ENCODE results near the gene FIS1. TPM values are rescaled to one million over a fixed set of nuclear protein-coding genes. Genes with fewer than 3 reads are reported as not detected.

FIS1 gene
- total and polyA plus RNA-seq, 7 donors = 239 to 368 (median 263) TPM

- Histone ChIP-seq H3K27ac (peak overlapping the region; percentile 58), H3K9me3 (no peaks in the 10 kb centered on the region), H3K4me3 (no peak overlapping the region), H3K27me3 (ENCODE audit: insufficient read depth in 3 of 3, low read length in 2 of 3) (no peaks in the 10 kb centered on the region), H3K4me1 (peaks cover 35% of the 10 kb centered on the region), H3K36me3 (ENCODE audit: insufficient read depth in 1 of 2, low read depth in 1 of 2) (peaks cover 3 to 39% of the 10 kb centered on the region in 2 donors)
- DNase-seq = no peak
- intact Hi-C loops (cut with DNase I) = loop anchor here in 1 of 2 donors (2.0 kb wide), 1 partner anchor 16 kb away; no protein-coding TSS in a partner anchor
- 37 to 52% (median 40%) methylated on average over 26 to 28 of the region's 28 CpGs for WGBS, 3 donors
- TF ChIP-seq, protein P1, sequence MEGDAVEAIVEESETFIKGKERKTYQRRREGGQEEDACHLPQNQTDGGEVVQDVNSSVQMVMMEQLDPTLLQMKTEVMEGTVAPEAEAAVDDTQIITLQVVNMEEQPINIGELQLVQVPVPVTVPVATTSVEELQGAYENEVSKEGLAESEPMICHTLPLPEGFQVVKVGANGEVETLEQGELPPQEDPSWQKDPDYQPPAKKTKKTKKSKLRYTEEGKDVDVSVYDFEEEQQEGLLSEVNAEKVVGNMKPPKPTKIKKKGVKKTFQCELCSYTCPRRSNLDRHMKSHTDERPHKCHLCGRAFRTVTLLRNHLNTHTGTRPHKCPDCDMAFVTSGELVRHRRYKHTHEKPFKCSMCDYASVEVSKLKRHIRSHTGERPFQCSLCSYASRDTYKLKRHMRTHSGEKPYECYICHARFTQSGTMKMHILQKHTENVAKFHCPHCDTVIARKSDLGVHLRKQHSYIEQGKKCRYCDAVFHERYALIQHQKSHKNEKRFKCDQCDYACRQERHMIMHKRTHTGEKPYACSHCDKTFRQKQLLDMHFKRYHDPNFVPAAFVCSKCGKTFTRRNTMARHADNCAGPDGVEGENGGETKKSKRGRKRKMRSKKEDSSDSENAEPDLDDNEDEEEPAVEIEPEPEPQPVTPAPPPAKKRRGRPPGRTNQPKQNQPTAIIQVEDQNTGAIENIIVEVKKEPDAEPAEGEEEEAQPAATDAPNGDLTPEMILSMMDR (IDR thresholded peaks at IDR 0.05) = no peak
- ATAC-seq = peak in 3 of 4 donors; percentile 7 to 63 (median 40)
Measured at GRCh38 chr7:101238226-101239182, 6.4 kb downstream of the FIS1 start.

DNA sequence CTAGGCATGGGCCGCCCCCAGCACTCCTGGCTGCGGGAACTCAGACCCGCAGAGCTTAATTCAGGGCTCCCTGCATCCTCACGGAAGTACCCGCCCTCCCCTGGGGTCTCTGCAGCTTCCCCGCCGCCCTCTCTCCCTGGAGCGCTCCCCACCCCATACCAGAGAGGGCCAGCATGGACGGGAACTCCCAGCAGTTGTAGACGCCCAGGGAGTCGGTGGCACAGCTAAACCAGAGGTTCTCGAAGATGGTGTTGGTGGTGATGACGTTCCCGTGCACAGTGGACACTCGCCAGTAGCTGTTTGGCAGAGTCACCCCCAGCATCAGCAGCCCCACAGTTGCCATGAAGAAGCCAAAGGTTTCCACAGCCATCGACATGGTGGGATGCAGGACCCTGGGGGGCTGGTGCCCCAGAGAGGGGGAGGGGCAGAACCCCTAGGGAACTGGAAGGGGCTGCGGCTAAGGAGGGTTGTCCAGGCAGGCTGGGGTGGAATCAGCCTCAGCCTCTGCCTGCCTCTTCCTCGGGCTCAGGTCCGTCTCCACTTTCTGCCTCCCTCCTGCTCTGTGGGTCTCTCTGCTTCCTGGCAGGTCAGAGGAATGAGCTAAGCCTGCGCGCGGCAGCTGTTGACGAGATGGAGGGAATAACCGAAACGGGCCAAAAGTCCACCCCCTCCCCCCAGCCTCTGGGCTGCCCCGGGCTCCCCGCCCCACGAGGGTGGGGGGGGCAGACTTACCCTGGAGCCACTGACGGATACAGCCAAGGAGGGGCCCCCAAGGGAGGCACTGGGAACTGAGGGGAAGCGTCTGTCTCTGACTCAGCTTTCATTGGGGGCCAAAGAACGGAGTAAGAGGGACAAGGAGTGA is 7.4 kb downstream of the FIS1 start, which contains the start of gene CLDN15:
CLDN15 (minus strand) TSS at position 597 of the 862 bp plus-strand sequence; CDS start at position 376, 221 bp downstream.
- peak within 1 kb of the TSS; percentile 28 for H3K4me3 ChIP-seq
- peaks cover 3 to 37% of the 10 kb centered on the region in 2 donors for H3K36me3 ChIP-seq (ENCODE audit: insufficient read depth in 1 of 2, low read depth in 1 of 2)
- intact Hi-C loops (cut with DNase I) = loop anchor here in 1 of 2 donors (2.0 kb wide), 1 partner anchor 15 kb away; no protein-coding TSS in a partner anchor
- no peaks in the 10 kb centered on the region for H3K27me3 ChIP-seq (ENCODE audit: insufficient read depth in 3 of 3, low read length in 2 of 3)
- H3K4me1 ChIP-seq = peaks cover 24% of the 10 kb centered on the region
- peak within 1 kb of the TSS; percentile 58 for H3K27ac ChIP-seq
- no peaks in the 10 kb centered on the region for H3K9me3 ChIP-seq
- TF ChIP-seq, protein P1 (IDR thresholded peaks at IDR 0.05) = no peak
- 27 to 41% (median 39%) methylated on average over 31 of the region's 31 CpGs for WGBS, 3 donors
- ATAC-seq (peak; percentile 23 to 68 (median 60)), DNase-seq (peak; percentile 89 to 91)

DNA sequence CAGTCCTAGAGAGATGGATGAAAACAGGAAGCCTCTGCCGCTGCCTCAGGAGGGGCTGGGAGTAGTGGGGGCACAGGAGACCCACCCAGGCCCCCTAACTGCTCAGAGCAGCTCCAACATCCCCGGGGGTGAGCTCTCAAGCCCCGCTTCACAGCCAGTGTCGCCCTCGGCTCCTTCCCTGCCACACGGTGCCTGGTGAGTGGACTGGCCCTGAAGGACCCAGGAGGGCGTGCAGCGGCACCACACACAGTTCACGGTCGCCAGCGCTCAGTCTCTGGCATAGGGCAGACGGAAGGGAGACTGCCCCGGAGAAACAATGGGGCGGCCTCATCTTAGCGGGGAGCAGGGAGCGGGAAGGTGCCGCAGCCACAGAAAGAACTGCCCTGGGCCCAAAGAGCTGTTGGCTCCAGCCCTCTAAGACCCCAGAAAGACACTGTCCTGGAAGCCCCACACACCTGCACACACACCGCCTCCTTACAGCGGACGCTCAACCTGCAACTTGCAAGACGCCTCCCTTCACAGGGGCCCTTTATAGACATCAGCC is 8.5 kb downstream of the FIS1 start:
- Histone ChIP-seq H3K27me3 (ENCODE audit: insufficient read depth in 3 of 3, low read length in 2 of 3) (no peaks in the 10 kb centered on the region), H3K4me1 (peaks cover 13% of the 10 kb centered on the region), H3K4me3 (no peak overlapping the region), H3K27ac (no peak overlapping the region), H3K9me3 (no peaks in the 10 kb centered on the region), H3K36me3 (ENCODE audit: insufficient read depth in 1 of 2, low read depth in 1 of 2) (peaks cover 3 to 37% of the 10 kb centered on the region in 2 donors)
- intact Hi-C loops (cut with DNase I) = no loop called here
- no peak for DNase-seq
- TF ChIP-seq, protein P1 (IDR thresholded peaks at IDR 0.05) = no peak
- WGBS, 3 donors = 87 to 91% (median 91%) methylated on average over 21 of the region's 21 CpGs
- ATAC-seq = no peak

GRCh38 chr7:101235522-101235921 is 9.4 kb downstream of the FIS1 start:
- Histone ChIP-seq H3K9me3 (no peaks in the 10 kb centered on the region), H3K36me3 (ENCODE audit: insufficient read depth in 1 of 2, low read depth in 1 of 2) (peaks cover 0 to 30% of the 10 kb centered on the region in 2 donors), H3K27me3 (ENCODE audit: insufficient read depth in 3 of 3, low read length in 2 of 3) (no peaks in the 10 kb centered on the region), H3K4me1 (peaks cover 6% of the 10 kb centered on the region), H3K4me3 (no peak overlapping the region), H3K27ac (no peak overlapping the region)
- 74 to 82% (median 79%) methylated on average over 9 of the region's 9 CpGs for WGBS, 3 donors
- ATAC-seq (no peak), DNase-seq (no peak)
- TF ChIP-seq, protein P1 (IDR thresholded peaks at IDR 0.05) = no peak
- intact Hi-C loops (cut with DNase I) = no loop called here
